ENCODE results near the gene DAB1. TPM values are rescaled to one million over a fixed set of nuclear protein-coding genes. Genes with fewer than 3 reads are reported as not detected.

The DAB1 gene
- total and polyA plus RNA-seq, 10 of the 15 experiments (the other 5 are each of a cell fraction or from before 2014, with no cell fraction given): 0.02 to 0.10 (median 0.03) TPM; not detected in 5

- in situ Hi-C loops (cut with MboI) (no loop called here), intact Hi-C loops (cut with micrococcal nuclease; ENCODE audit: unreplicated experiment) (no loop called here)
- no peaks in the 10 kb centered on the region for H3K4me1 ChIP-seq (ENCODE audit: control insufficient read depth, insufficient read depth, low read length)
- no peak overlapping the region for H3K4me2 ChIP-seq (ENCODE audit: control insufficient read depth, insufficient read depth)
- ChIA-PET POLR2A (no interaction called here), SMC1A (ENCODE audit: uncharacterized antibody, unreplicated experiment) (interaction anchor here (1.0 to 1.1 kb wide), 2 partner anchors 11 to 148 kb away, joined by 3 to 4 read pairs; no protein-coding TSS in a partner anchor), RAD21 (ENCODE audit: unreplicated experiment) (interaction anchor here (0.6 kb wide), 1 partner anchor 207 kb away, joined by 3 read pairs; no protein-coding TSS in a partner anchor), CTCF (interaction anchor here (1.1 kb wide), 1 partner anchor 88 kb away, joined by 4 read pairs; no protein-coding TSS in a partner anchor)
- ATAC-seq: no peak
- no TSS peak for BruUV-seq (replicated peaks)
- no peaks in the 10 kb centered on the region; a peak in 1 of 4 replicates for H3K27me3 ChIP-seq (replicated peaks in 1 of 2; ENCODE audit: control insufficient read depth in 2 of 2, insufficient read depth in 2 of 2, low read length in 1 of 2)
- no peak overlapping the region for H2AFZ ChIP-seq (ENCODE audit: control insufficient read depth, low read depth, low read length)
- no peak overlapping the region for H3K27ac ChIP-seq (ENCODE audit: control insufficient read depth, insufficient read depth)
- WGBS (ENCODE audit: insufficient coverage, insufficient replicate concordance, low lambda C conversion rate, missing lambda C conversion rate): 11% methylated on average over 4 of the region's 4 CpGs
- no peaks in the 10 kb centered on the region for H4K20me1 ChIP-seq (ENCODE audit: control insufficient read depth, insufficient read depth)
- no peaks in the 10 kb centered on the region for H3K9me3 ChIP-seq (replicated peaks; ENCODE audit: control insufficient read depth, insufficient read depth, low read length)
- H3K4me3 ChIP-seq: no peak overlapping the region
- FAIRE-seq: no peak
- TF ChIP-seq ZNF384 (IDR thresholded peaks at IDR 0.05; ENCODE audit: borderline replicate concordance, low read depth, low read length) (no peak), POLR2AphosphoS5 (IDR thresholded peaks at IDR 0.05; ENCODE audit: low read length) (no peak), STAT3 (IDR thresholded peaks at IDR 0.05; ENCODE audit: low read depth, low read length) (no peak), SP1 (IDR thresholded peaks at IDR 0.05; ENCODE audit: low read depth, low read length) (no peak), PBX3 (IDR thresholded peaks at IDR 0.05; ENCODE audit: insufficient replicate concordance, low read depth, low read length) (no peak), SMAD5 (IDR thresholded peaks at IDR 0.05; ENCODE audit: low read depth) (no peak), CHD2 (IDR thresholded peaks at IDR 0.05; ENCODE audit: borderline replicate concordance, low read depth, low read length) (no peak), HDAC2 (IDR thresholded peaks at IDR 0.05) (no peak)
- DNase-seq (ENCODE audit: low read depth, low spot score): no peak
- no peaks in the 10 kb centered on the region for H3K36me3 ChIP-seq (ENCODE audit: control insufficient read depth in 2 of 2, insufficient read depth in 2 of 2, low read length in 1 of 2)
- no peaks in the 10 kb centered on the region for H3K79me2 ChIP-seq (ENCODE audit: control insufficient read depth, insufficient read depth, low read length)
- H3K9ac ChIP-seq (ENCODE audit: control insufficient read depth, insufficient read depth, low read length): no peak overlapping the region
Observed at GRCh38 chr1:57036641-57037579, 386.9 kb downstream of the DAB1 start.
